Measurements from ENCODE around the gene AHNAK2.

GRCh38 chr14:104998801-104999200 is 20.6 kb upstream of the AHNAK2 start:
- TF ChIP-seq POLR2AphosphoS5 (IDR thresholded peaks at IDR 0.05; ENCODE audit: borderline replicate concordance, low read depth, low read length) = no peak
- no peak for TF ChIP-seq EZH2 (IDR thresholded peaks at IDR 0.05)
- TF ChIP-seq FOXP2 (optimal IDR thresholded peaks at IDR 0.05; ENCODE audit: control extremely low read depth, extremely low read length, insufficient read depth) = no peak

Data from SK-N-MC (cell line).